ENCODE data around the gene LANCL2. TPM values are rescaled to one million over a fixed set of nuclear protein-coding genes. Genes with fewer than 3 reads are reported as not detected.

LANCL2 gene
- total RNA-seq, 1 donor from 2014 or later: 14.0 TPM

DNA sequence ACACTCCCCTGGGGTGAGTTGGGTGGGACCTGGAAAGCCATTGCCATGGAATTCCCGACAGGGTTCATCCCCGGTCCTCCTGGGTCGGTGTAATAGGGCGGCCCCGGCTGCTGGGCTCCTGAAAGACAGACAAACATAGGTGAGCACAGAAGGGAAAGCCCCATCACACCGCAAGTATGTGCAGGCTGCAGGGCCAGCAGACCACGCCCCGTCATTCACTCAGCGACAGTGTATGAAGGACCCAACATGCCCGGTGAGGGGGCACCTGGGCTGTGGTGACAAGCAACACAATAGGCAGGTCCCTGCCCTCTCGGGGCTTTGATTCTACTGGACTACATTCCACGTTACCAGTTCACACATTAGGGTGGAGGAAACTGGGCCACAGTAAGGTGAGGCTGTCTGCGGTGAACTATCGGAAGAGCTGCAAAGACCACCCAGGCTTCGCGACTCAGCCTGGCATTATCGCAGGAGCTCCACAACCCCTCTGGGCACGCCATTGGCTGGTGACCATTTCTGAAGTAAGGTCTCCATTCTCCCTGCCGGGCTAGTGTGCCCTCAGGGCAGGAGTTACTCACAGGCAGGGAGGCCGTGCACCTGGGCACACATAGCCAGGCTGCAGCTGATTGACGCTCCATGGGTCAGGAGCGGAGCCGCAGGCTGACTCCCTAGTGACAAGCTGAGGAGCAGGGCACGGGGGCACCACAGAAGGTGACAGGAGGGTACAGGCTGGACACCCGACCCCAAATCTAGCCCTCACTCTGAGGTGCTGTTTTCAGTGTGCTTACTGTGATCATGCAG is 108.0 kb downstream of the LANCL2 start:
- no peak for DNase-seq

DNA sequence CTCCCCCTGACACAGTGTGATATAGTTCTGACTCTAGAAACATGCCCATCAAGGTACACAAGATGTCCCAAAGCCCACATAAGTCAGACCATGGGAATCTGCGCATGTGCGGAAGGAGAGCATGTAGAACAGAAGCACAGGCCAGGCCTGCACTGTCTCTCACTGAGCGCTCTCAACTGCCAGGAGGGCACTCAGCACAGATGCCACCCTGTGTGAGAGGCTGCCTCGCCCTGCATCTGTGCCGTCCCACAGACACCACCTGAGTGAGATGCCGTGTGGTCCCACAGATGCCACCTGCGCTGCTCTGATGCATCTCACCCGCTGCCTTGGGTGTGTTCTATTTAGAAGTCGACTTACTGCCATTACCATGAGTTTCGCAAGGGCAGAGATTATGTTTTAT is 108.8 kb downstream of the LANCL2 start:
- DNase-seq: no peak

DNA sequence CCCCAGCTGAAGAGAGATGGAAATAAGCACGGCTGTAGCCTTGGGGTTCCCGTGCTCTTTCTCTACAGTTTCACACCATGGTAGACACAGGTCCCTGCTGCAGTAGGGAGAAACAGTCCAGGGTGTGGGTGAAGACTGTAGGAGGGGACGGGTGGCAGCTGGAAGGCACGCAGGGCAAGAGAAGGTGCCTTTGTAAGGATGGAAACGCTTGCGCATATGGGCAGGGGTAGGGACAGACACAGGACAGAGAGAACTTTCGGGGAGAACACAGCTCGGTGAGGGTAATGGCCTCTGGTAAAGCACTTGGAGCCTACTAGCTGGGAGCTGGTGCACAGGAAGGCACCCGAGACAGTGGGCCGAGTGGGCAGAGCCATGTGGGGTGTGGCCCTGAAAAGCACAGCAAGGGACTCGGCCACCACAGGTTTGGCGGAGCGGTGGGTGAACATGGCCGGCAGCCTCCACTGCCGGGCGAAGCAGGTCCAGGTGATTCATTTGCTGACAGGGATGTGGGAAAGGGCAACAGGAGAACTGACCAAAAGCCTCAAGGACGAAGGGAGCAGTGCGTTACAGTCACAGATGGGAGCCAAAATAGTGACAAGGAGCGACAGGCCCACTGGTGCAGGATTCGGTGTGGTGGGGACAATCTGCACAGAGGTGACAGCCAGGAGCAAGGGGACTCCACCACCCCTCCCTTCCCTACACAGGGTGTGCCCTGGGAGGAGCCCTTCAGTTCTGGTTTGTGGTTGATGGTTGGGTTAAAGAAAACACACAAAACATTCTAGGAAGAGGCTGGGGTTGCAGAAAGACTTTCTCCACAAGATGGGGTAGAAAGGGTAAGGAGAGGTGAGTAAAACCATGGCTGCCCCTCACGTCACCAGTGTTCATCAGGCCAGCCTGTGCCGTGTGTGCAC is 110.1 kb downstream of the LANCL2 start:
- DNase-seq: no peak

DNA sequence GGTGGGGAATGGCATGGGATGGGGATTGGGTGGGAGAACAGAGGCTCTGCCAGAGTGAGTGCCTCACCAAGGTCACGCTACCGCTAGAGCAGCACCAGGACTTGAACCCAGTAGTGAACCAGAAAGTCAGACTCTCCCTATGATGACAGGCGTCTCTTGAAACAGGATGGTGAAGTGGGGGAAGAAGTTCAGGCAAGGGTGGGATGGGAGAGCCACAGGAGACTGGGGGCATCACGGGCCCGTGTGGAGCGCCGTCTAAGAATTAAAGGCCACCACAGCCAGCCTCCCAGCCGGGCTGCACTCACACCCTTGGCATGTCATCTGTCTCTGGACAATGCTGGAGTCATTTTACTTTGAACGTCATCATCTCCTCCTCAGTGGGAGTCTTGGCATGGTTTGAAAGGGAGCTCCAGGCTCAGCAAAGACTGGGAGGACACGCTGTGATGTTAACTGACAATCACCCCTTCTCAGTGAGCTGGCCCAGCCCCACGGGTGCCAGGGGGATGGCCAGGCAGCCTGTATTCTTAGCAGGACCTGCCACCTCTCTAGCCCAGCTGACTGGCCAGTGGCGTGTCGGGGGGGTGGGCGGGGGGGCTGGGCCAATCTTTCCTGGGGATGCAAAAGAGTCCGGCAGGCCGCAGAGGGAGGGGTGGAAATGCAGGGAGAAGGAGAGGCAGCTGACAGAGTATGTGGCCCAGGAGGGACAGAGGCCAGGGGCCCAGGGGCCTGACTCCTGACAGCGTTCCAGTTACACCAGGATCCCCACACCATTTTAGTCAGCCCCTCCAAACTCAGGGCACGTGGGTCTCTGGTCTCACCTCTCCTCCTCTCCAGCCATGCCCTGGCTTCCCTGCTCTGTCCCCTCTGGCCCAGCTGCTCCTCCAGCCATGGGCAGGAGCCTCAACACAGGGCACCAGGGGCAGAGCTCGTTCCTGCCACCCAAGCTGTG is 111.0 kb downstream of the LANCL2 start:
- no peak for DNase-seq

DNA sequence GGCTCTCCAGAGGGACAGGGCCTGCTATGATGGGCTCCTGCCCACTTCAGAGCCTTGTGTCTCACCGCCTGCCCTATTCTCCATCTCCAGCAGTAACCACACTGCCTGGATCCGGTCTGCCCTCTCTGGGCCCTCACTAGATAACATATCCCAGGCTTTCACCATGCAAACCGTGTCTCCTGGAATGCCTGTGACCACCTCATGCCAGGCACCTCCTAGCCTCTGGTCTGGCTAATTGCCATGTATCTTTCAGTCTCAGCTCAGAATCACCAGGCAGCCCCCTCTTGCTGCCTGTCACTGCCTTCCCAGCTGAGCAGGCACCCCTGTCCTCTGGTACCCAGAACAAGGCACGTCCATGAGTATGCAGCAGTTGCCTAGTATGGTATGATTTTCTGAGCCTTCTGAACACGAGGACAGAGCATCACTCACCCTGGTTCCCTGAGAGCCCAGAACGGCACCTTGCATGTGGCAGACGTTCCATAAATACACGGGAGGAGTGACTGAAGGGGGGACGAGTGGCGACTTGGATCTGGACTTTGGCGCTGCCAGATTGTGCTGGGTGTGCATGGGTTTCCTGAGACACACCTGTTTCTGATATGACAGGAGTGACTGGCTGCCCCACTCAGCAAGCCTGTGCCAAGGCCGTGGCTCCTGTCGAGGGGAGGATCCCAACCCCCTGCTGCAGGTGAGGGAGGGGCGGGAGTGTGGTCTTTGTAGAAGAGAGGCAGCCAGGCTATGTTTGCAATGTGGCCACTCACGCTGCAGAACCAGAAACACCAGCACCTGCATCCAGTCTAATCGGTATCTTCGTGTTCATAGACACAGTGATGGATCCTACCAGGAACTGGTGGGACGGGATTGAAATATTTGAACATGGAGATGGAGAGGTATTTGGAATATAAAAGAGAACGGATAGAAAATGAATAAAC is 112.0 kb downstream of the LANCL2 start:
- no peak for DNase-seq

DNA sequence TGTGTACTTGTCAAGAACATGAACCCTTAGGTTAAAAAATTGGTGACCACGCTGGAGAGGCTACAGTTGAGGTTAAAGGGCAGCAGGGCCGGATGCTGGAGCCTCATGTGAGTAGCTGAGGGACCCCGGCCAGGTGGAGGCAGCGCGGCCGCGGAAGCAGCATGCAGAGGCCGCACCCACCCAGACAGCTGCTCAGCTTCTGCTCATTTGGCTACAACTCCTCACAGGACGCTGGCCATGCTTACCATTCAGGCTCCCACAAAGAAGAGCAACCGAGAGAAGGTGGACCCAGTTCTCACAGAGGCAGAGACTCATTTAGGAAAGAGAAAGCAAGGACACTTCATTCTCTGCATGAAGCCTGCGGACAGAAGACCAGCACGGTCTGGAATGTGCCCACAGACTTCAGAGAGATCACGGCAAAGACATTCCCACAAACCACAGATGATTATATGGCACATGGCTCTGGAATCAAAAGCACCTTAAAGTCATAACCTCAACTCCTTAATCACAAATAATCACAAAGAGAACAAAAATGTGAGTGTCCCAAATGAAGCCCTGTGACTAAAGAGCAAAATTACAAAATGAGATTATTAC is 112.7 kb downstream of the LANCL2 start:
- no peak for DNase-seq

DNA sequence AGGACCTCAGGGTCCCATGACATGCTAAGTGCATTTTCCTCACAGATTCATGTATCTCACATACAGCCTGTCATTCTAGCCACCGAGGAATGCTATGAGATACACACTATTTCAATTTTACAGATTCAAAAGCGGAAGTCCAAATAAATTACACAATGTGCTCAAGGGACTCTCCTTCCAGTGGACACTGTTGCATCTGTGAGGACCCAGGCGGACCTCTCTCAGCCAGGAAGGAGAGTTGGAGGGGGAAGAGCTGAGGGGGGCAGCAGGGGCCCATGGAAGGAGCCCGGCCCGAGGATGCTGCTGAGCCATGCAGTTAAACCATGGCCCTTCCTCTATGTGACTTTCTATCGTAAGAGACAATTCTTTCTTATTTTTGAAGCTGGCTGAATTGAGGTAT is 113.6 kb downstream of the LANCL2 start:
- DNase-seq: no peak

DNA sequence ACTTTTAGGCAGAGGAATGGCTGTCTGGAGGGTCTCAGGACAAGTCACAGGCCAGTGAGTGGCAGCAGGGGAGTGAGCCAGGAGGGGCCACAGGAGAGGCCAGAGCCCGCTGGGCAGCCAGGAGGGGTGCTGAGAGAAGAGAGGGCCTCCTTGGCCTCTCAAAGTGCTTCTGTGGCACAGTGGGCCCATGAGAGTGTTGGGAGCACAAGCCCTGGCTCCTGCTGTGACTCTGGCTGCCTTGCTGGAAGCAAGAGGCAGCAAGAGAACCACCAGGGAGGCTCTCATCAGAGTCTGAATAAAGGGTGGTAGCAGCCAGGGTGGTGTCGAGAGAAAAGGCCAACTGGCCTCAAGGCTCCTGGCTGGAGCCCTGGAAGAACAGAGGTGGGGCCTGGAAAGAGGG is 116.0 kb downstream of the LANCL2 start:
- DNase-seq: no peak

DNA sequence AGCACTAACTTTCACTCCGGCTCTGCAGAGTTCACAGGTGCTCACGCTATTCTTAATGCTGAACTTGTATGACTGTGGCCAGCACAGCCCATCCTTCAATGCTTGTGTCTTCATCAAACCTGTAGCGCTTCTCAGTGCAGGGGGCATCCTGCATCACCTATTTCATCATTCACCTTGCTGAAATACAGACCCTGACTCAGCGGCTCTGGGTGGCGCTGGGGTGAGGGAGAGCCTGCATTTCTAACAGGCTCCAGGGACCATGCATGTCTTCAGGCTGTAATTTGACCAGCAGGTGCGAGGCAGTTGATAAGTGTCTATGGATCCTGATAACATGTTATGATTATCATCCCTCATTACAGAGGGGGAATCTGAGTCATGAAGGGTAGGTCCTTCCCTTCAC is 117.9 kb downstream of the LANCL2 start:
- DNase-seq: no peak

Other genes with a start within 250 kb of the LANCL2 start
- gene VOPP1, start 207.2 kb downstream of the LANCL2 start, total RNA-seq: 140 and 171 TPM in 2 replicates